ENCODE results near the gene LRP1B.
"Not testable (repeated sequence)": the region's sequence is repeated elsewhere in the genome, so short reads cannot be mapped to it uniquely, and the experiment has no call there.

Gene LRP1B

DNA sequence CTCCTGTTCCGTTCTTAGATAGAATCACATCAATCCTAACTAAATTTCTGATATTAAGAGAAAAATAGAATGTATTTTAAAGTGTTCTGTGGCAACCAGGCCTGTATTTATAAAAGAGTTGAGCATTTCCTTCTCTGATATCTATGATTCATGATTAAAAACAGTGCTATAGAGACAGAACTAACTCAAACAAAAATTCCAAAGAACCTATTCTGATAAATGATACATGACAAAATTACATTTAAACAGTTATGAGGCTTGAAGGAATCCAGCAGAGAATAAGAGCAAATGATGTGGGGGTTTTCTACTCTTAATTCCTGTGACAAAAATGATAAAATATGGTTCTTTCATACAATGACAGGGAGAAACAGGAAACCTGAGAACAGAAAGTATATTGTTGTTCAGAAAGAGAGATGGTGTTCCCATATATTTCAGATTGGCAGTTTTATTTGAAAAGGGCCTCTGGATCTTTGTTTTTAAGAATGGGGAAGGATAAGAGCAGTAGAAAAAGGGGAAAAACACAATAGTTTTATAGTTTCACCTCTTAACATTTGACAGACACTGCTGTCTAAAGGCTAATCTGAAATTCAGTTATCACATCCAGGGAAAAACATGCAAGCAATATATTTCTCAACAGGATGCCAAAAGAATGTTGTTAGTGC lies 944.3 kb downstream of the LRP1B start:
- H3K9me2 ChIP-seq (replicated peaks; ENCODE audit: low read depth, low read length): no peaks in the 10 kb centered on the region
- no peak overlapping the region for H3K4me3 ChIP-seq (ENCODE audit: low read length, poor library complexity, severe bottlenecking)
- H3K79me2 ChIP-seq (ENCODE audit: insufficient read depth, low read length): no peaks in the 10 kb centered on the region
- no peaks in the 10 kb centered on the region for H3K27me3 ChIP-seq (ENCODE audit: insufficient read depth, low read length, poor library complexity, severe bottlenecking)
- no peak for TF ChIP-seq EZH2phosphoT487 (IDR thresholded peaks at IDR 0.05; ENCODE audit: borderline replicate concordance)
- TF ChIP-seq, protein P1, sequence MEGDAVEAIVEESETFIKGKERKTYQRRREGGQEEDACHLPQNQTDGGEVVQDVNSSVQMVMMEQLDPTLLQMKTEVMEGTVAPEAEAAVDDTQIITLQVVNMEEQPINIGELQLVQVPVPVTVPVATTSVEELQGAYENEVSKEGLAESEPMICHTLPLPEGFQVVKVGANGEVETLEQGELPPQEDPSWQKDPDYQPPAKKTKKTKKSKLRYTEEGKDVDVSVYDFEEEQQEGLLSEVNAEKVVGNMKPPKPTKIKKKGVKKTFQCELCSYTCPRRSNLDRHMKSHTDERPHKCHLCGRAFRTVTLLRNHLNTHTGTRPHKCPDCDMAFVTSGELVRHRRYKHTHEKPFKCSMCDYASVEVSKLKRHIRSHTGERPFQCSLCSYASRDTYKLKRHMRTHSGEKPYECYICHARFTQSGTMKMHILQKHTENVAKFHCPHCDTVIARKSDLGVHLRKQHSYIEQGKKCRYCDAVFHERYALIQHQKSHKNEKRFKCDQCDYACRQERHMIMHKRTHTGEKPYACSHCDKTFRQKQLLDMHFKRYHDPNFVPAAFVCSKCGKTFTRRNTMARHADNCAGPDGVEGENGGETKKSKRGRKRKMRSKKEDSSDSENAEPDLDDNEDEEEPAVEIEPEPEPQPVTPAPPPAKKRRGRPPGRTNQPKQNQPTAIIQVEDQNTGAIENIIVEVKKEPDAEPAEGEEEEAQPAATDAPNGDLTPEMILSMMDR (conservative IDR thresholded peaks at IDR 0.05; ENCODE audit: low read length): no peak
- H3K9ac ChIP-seq (ENCODE audit: low read depth, low read length, poor library complexity, severe bottlenecking): no peak overlapping the region
- H3K4me1 ChIP-seq (ENCODE audit: insufficient read depth, low read length, poor library complexity, severe bottlenecking): no peaks in the 10 kb centered on the region
- H4K20me1 ChIP-seq (ENCODE audit: insufficient read depth, low read length, poor library complexity, severe bottlenecking): no peaks in the 10 kb centered on the region
- no peak overlapping the region for H3K4me2 ChIP-seq (ENCODE audit: low read depth, low read length, poor library complexity, severe bottlenecking)
- H3K9me3 ChIP-seq (ENCODE audit: insufficient read depth, low read depth, low read length): no peaks in the 10 kb centered on the region
- no peaks in the 10 kb centered on the region for H3K36me3 ChIP-seq (ENCODE audit: insufficient read depth, low read length)
- H2AFZ ChIP-seq (ENCODE audit: low read length): no peak overlapping the region
- H3F3A ChIP-seq (ENCODE audit: low read depth): no peaks in the 10 kb centered on the region

DNA sequence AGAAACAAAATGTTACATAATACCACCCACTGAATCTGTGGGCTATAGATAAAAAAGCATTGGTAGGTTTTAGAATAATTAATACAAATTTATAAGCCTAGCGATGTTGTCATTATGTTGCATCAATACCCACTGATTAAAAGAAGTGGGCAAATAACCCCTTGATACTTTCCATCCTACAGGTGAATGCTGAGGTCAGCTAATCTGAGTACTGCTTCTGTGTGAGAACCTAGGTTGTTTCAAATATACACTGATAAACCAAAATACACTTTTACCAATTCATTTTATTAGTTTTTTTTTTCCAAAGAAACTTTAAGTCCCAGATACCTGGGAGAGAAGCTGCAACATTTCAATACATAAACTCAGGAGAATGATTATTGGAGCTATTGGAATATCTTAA lies 948.6 kb downstream of the LRP1B start:
- Histone ChIP-seq H3K9me2 (replicated peaks; ENCODE audit: low read depth, low read length) (no peaks in the 10 kb centered on the region), H2AFZ (ENCODE audit: low read length) (no peak overlapping the region), H3K4me2 (ENCODE audit: low read depth, low read length, poor library complexity, severe bottlenecking) (no peak overlapping the region), H3K4me3 (ENCODE audit: low read length, poor library complexity, severe bottlenecking) (no peak overlapping the region), H3K79me2 (ENCODE audit: insufficient read depth, low read length) (no peaks in the 10 kb centered on the region), H3K9me3 (ENCODE audit: insufficient read depth, low read depth, low read length) (no peaks in the 10 kb centered on the region), H3K36me3 (ENCODE audit: insufficient read depth, low read length) (no peaks in the 10 kb centered on the region), H3F3A (ENCODE audit: low read depth) (no peaks in the 10 kb centered on the region), H3K9ac (ENCODE audit: low read depth, low read length, poor library complexity, severe bottlenecking) (no peak overlapping the region), H3K4me1 (ENCODE audit: insufficient read depth, low read length, poor library complexity, severe bottlenecking) (no peaks in the 10 kb centered on the region), H3K27me3 (ENCODE audit: insufficient read depth, low read length, poor library complexity, severe bottlenecking) (no peaks in the 10 kb centered on the region), H4K20me1 (ENCODE audit: insufficient read depth, low read length, poor library complexity, severe bottlenecking) (no peaks in the 10 kb centered on the region)
- no peak for TF ChIP-seq EZH2phosphoT487 (IDR thresholded peaks at IDR 0.05; ENCODE audit: borderline replicate concordance)
- TF ChIP-seq, protein P1 (conservative IDR thresholded peaks at IDR 0.05; ENCODE audit: low read length): no peak

GRCh38 chr2:141169117-141169516 lies 961.7 kb downstream of the LRP1B start:
- not testable (repeated sequence) for H3K9me3 ChIP-seq (ENCODE audit: insufficient read depth, low read depth, low read length); H3K9ac ChIP-seq (ENCODE audit: low read depth, low read length, poor library complexity, severe bottlenecking); H3K27me3 ChIP-seq (ENCODE audit: insufficient read depth, low read length, poor library complexity, severe bottlenecking); H3K4me1 ChIP-seq (ENCODE audit: insufficient read depth, low read length, poor library complexity, severe bottlenecking); H2AFZ ChIP-seq (ENCODE audit: low read length); H3F3A ChIP-seq (ENCODE audit: low read depth); H3K4me3 ChIP-seq (ENCODE audit: low read length, poor library complexity, severe bottlenecking); H3K4me2 ChIP-seq (ENCODE audit: low read depth, low read length, poor library complexity, severe bottlenecking); H3K36me3 ChIP-seq (ENCODE audit: insufficient read depth, low read length); H4K20me1 ChIP-seq (ENCODE audit: insufficient read depth, low read length, poor library complexity, severe bottlenecking); H3K9me2 ChIP-seq (replicated peaks; ENCODE audit: low read depth, low read length); H3K79me2 ChIP-seq (ENCODE audit: insufficient read depth, low read length)

DNA sequence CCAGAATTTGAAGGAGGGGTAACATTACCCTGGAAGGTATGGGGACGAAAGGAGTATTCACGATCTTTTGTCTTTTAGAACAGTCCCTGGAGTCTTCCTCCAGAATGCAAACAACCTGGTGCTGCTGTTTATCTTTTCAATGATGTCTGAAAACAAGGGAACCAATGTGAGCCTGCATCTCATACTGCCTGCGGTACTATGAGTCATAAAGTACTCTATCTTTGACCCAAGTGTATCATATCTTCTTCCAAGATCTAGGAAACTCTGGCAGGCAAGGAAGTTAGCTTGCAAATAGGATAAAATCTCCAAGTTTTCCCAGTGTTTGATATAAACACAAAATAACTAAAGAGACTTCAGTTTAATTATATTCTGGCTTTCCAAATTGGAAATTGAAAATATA lies 968.5 kb downstream of the LRP1B start:
- Histone ChIP-seq H3K9ac (ENCODE audit: low read depth, low read length, poor library complexity, severe bottlenecking) (no peak overlapping the region), H2AFZ (ENCODE audit: low read length) (no peak overlapping the region), H3K9me3 (ENCODE audit: insufficient read depth, low read depth, low read length) (no peaks in the 10 kb centered on the region), H3K4me2 (ENCODE audit: low read depth, low read length, poor library complexity, severe bottlenecking) (no peak overlapping the region), H3K9me2 (replicated peaks; ENCODE audit: low read depth, low read length) (no peaks in the 10 kb centered on the region), H3F3A (ENCODE audit: low read depth) (no peaks in the 10 kb centered on the region), H3K79me2 (ENCODE audit: insufficient read depth, low read length) (no peaks in the 10 kb centered on the region), H4K20me1 (ENCODE audit: insufficient read depth, low read length, poor library complexity, severe bottlenecking) (no peaks in the 10 kb centered on the region), H3K27me3 (ENCODE audit: insufficient read depth, low read length, poor library complexity, severe bottlenecking) (no peaks in the 10 kb centered on the region), H3K36me3 (ENCODE audit: insufficient read depth, low read length) (no peaks in the 10 kb centered on the region), H3K4me1 (ENCODE audit: insufficient read depth, low read length, poor library complexity, severe bottlenecking) (no peaks in the 10 kb centered on the region), H3K4me3 (ENCODE audit: low read length, poor library complexity, severe bottlenecking) (no peak overlapping the region)
- no peak for TF ChIP-seq EZH2phosphoT487 (IDR thresholded peaks at IDR 0.05; ENCODE audit: borderline replicate concordance)
